K562 (cell line): ENCODE measurements around the gene HSF5. TPM values are rescaled to one million over a fixed set of nuclear protein-coding genes. Genes with fewer than 3 reads are reported as not detected.
A peak's percentile ranks its signal among the peaks of the same experiment; 100 is the strongest.

Experiments
- ATAC-seq: fragments of 200-7000 bp; cut with Tn5 transposase; 3 replicates; pipeline ENCODE4 v1.9.1; 2020; ENCODE audit warnings: moderate library complexity
- BruUV-seq: library from RNA; stranded (reverse); fragments of 400-500 nt; replicated peaks from 2 replicates; lab custom pipeline; 2021; lab: Mats Ljungman, UMichigan
- CTCF ChIA-PET: fragments of 300-600 bp; formaldehyde crosslinking; extraction: SDS; loops from one replicate; lab custom pipeline; 2021; ENCODE audit warnings: low intra/inter-chr PET ratio; lab: Yijun Ruan, JAX
- POLR2A ChIA-PET: fragments of 300-600, 350-650 bp; sonication (Branson Sonifier 250); formaldehyde crosslinking; extraction: SDS; loops from one replicate; lab custom pipeline; 2021; ENCODE audit warnings: antibody characterized with exemption, inconsistent platforms; lab: Yijun Ruan, JAX
- DNase-seq, 4 experiments: peaks; one replicate each; pipeline versions ENCODE4 v3.0.0 to v3.0.0-alpha.2; 2011 to 2018; ENCODE audit warnings: low spot score in 3 of 4, mixed read lengths in 3 of 4; ENCODE audit errors: extremely low read depth in 1 of 4
- FAIRE-seq: peaks from 2 replicates; lab custom pipeline; 2011; peaks lifted over from hg19 to GRCh38; lab: Jason Lieb, UNC
- H2AFZ ChIP-seq: 2 replicates; pipeline ENCODE4 v1.6.0; 2011; ENCODE audit warnings: low read depth, low read length, control low read depth, inconsistent platforms
- H3K27ac ChIP-seq: fragments of 200-600 bp; 3 replicates; pipeline ENCODE4 v1.8.0; 2011; ENCODE audit warnings: low read depth, mild to moderate bottlenecking, control low read depth, inconsistent platforms, low read length, moderate library complexity, mixed read lengths; ENCODE audit errors: extremely low read depth
- H3K27me3 ChIP-seq, 2 experiments: fragments of 300-600 bp in 1 of 2; 2 replicates in 1 of 2; 3 replicates in 1 of 2; pipeline versions ENCODE4 v1.6.0 to v1.8.0; 2011; ENCODE audit warnings: inconsistent platforms in 2 of 2, low read length in 2 of 2, mild to moderate bottlenecking in 1 of 2, mixed read lengths in 1 of 2, moderate library complexity in 1 of 2; ENCODE audit not compliant: control insufficient read depth in 2 of 2, insufficient read depth in 2 of 2
- H3K36me3 ChIP-seq: fragments of 300-600 bp; 3 replicates; pipeline ENCODE4 v1.8.0; 2011; ENCODE audit warnings: mild to moderate bottlenecking, low read length, inconsistent platforms; ENCODE audit not compliant: control insufficient read depth, insufficient read depth
- H3K4me1 ChIP-seq, 2 experiments: fragments of 200-600 bp in 1 of 2; replicated peaks in 1 of 2; 2 replicates in 1 of 2; 3 replicates in 1 of 2; pipeline versions ENCODE4 v1.5.1 to v1.8.0; 2011; ENCODE audit warnings: inconsistent platforms in 2 of 2, low read length in 2 of 2, mild to moderate bottlenecking in 1 of 2, mixed read lengths in 1 of 2, moderate library complexity in 1 of 2; ENCODE audit not compliant: control insufficient read depth in 2 of 2, insufficient read depth in 2 of 2
- H3K4me2 ChIP-seq: 2 replicates; pipeline ENCODE4 v1.6.1; 2011; ENCODE audit warnings: low read length, control low read depth, inconsistent platforms, mixed read lengths; ENCODE audit not compliant: insufficient read depth
- H3K4me3 ChIP-seq: fragments of 200-600 bp; sonication (generic), shearing (Covaris generic); 2 replicates; pipeline ENCODE4 v1.5.1; 2016; ENCODE audit warnings: control low read depth, inconsistent platforms
- H3K79me2 ChIP-seq: fragments of 200-600 bp; 3 replicates; pipeline ENCODE4 v1.8.0; 2011; ENCODE audit warnings: low read length, inconsistent platforms; ENCODE audit not compliant: control insufficient read depth, insufficient read depth
- H3K9ac ChIP-seq, 2 experiments: 2 replicates each; pipeline versions ENCODE4 v1.6.0 to v1.6.1; 2011; ENCODE audit warnings: low read depth in 2 of 2, low read length in 2 of 2, control low read depth in 1 of 2, inconsistent platforms in 1 of 2, mild to moderate bottlenecking in 1 of 2, mixed read lengths in 1 of 2; ENCODE audit not compliant: insufficient read depth in 1 of 2
- H3K9me1 ChIP-seq: one replicate; pipeline ENCODE4 v1.6.0; 2011; ENCODE audit warnings: inconsistent platforms, mild to moderate bottlenecking, low read length, moderate library complexity; ENCODE audit not compliant: control insufficient read depth, insufficient read depth
- H3K9me3 ChIP-seq: replicated peaks from 2 replicates; pipeline ENCODE4 v1.5.1; 2011; ENCODE audit warnings: low read depth, low read length, inconsistent platforms; ENCODE audit not compliant: control insufficient read depth, insufficient read depth
- H4K20me1 ChIP-seq: replicated peaks from 2 replicates; pipeline ENCODE4 v1.6.1; 2011; ENCODE audit warnings: low read length, inconsistent platforms, mixed read lengths; ENCODE audit not compliant: control insufficient read depth, insufficient read depth
- CREM ChIP-seq: IDR thresholded peaks from 2 replicates; pipeline ENCODE4 v1.6.1; 2014; ENCODE audit warnings: antibody characterized with exemption, low read depth
- FOXJ2 ChIP-seq: fragments of 200-800 bp; sonication (Bioruptor generic); IDR thresholded peaks from 2 replicates; pipeline ENCODE4 v1.6.1; 2016; ENCODE audit warnings: missing genetic modification characterization, missing compliant biosample characterization
- HDAC6 ChIP-seq: IDR thresholded peaks from 2 replicates; pipeline ENCODE4 v1.6.1; 2012; ENCODE audit warnings: low read depth, mild to moderate bottlenecking, control low read depth, inconsistent platforms, low read length, moderate library complexity
- MLLT1 ChIP-seq, 2 experiments: fragments of 450-650 bp; IDR thresholded peaks; 2 replicates each; pipeline ENCODE4 v1.6.1; 2016
- PHF20 ChIP-seq: fragments of 450-650 bp; IDR thresholded peaks from 2 replicates; pipeline ENCODE4 v1.6.1; 2018; ENCODE audit not compliant: partially characterized antibody
- POLR2A ChIP-seq: fragments of 450-650 bp; conservative IDR thresholded peaks from 2 replicates; pipeline ENCODE4 v1.6.1; 2016
- RREB1 ChIP-seq: fragments of 250-450 bp; sonication (Bioruptor Pico); IDR thresholded peaks from 2 replicates; pipeline ENCODE4 v1.4.0; 2020
- SRF ChIP-seq, 2 experiments: fragments of 250-450, 450-650 bp in 1 of 2; sonication (Bioruptor Pico) in 1 of 2; sonication (generic) in 1 of 2; formaldehyde crosslinking; IDR thresholded peaks; 2 replicates each; pipeline versions ENCODE4 v1.5.0 to v1.5.1; 2020 to 2022; ENCODE audit warnings: mild to moderate bottlenecking in 1 of 2, missing genetic modification reagents in 1 of 2
- TARDBP ChIP-seq: fragments of 450-650 bp; IDR thresholded peaks from 2 replicates; pipeline ENCODE4 v1.6.1; 2016
- TFAP4 ChIP-seq: sonication (generic); formaldehyde crosslinking; IDR thresholded peaks from 2 replicates; pipeline ENCODE4 v1.8.0; 2022; ENCODE audit warnings: missing genetic modification reagents, mild to moderate bottlenecking, moderate library complexity, borderline replicate concordance
- THRA ChIP-seq: fragments of 450-650 bp; IDR thresholded peaks from 2 replicates; pipeline ENCODE4 v1.6.1; 2017; ENCODE audit warnings: mild to moderate bottlenecking, moderate library complexity
- ZC3H8 ChIP-seq: fragments of 450-650 bp; IDR thresholded peaks from 2 replicates; pipeline ENCODE4 v1.6.1; 2017
- ZNF143 ChIP-seq: sonication (generic); formaldehyde crosslinking; IDR thresholded peaks from 2 replicates; pipeline ENCODE4 v1.9.0; 2022; ENCODE audit warnings: mild to moderate bottlenecking, missing genetic modification reagents
- WGBS: fragments of 100-300 bp; shearing (Covaris generic); methylation state at CpG from one replicate; pipeline ENCODE4 v1.1.6; 2016; ENCODE audit warnings: low coverage, mixed read lengths; ENCODE audit not compliant: insufficient coverage; ENCODE audit errors: missing lambda C conversion rate; 5-methylcytosine and 5-hydroxymethylcytosine counted together
- in situ Hi-C: fragments of 300-500 bp; cut with MboI; formaldehyde crosslinking; loops from 4 replicates; pipeline ENCODE4 v1.15.0; 2018; ENCODE audit warnings: inconsistent platforms, mixed read lengths
- intact Hi-C: fragments of 100-400 bp; cut with micrococcal nuclease; formaldehyde crosslinking; loops from 2 replicates; pipeline ENCODE4 v1.14.2; 2022
- polyA plus RNA-seq, 8 experiments: library from polyadenylated mRNA; depleted of rRNA in 4 of 8; stranded (reverse) in 5 of 8; unstranded in 3 of 8; fragments of >200 nt; fragmentation: Nextera tagmentation in 2 of 8; fragmentation: Illumina TruSeq in 1 of 8; extraction: Ambion mirVana in 2 of 8; extraction: Trizol in 1 of 8; gene quantifications; 2 replicates each; pipeline versions ENCODE4 v1.2.1 to v1.2.3, GENCODE V29; 2011 to 2014; ENCODE audit warnings: inconsistent platforms in 1 of 8, missing spikeins in 1 of 8
- total RNA-seq, 7 experiments: library from RNA; depleted of rRNA in 6 of 7; stranded (reverse); fragments of >200 nt in 6 of 7; fragmentation: Illumina TruSeq in 2 of 7; extraction: Trizol in 2 of 7; gene quantifications; 2 replicates each; pipeline versions ENCODE4 v1.2.1 to v1.2.3, GENCODE V29; 2011 to 2021; ENCODE audit warnings: low replicate concordance in 1 of 7

The HSF5 gene
- total and polyA plus RNA-seq, 9 of the 15 experiments (the other 6 are each of a cell fraction or from before 2014, with no cell fraction given), result 0.04 TPM; not detected in 8

- DNase-seq (peak in 1 of 4 experiments; percentile 24), ATAC-seq (peak; percentile 49), FAIRE-seq (peak; percentile 42)
- ChIA-PET CTCF (no interaction called here), POLR2A (interaction anchor here (0.5 to 5.8 kb wide), 15 partner anchors 8 to 99 kb away, joined by 3 to 79 read pairs (median 5); partner anchors contain the start of gene SUPT4H1)
- Histone ChIP-seq H3K27me3 (no peaks in the 10 kb centered on the region), H2AFZ (peak overlapping the region; percentile 73), H3K79me2 (peaks cover 53% of the 10 kb centered on the region), H3K9ac (peak overlapping the region; percentile 59 to 85), H3K4me3 (peak overlapping the region; percentile 21), H3K4me2 (peak overlapping the region; percentile 68), H3K36me3 (no peaks in the 10 kb centered on the region), H3K27ac (peak overlapping the region; percentile 59), H3K9me1 (no peaks in the 10 kb centered on the region), H3K9me3 (no peaks in the 10 kb centered on the region), H3K4me1 (peaks cover 3 to 11% of the 10 kb centered on the region in 2 experiments; a peak in 4 of 5 replicates), H4K20me1 (no peaks in the 10 kb centered on the region)
- intact Hi-C loops (no loop called here), in situ Hi-C loops (loop anchor here (5.0 kb wide), 1 partner anchor 78 kb away; no protein-coding TSS in a partner anchor)
- 45% methylated on average over 6 of the region's 6 CpGs for WGBS
- BruUV-seq, result no TSS peak
- no peak for TF ChIP-seq ZNF143
- no peak for TF ChIP-seq POLR2A
- TF ChIP-seq MLLT1 (IDR thresholded peaks at IDR 0.05), result 0 out of 4 replicates have a peak, but pooled peaks of 1 of the 2 experiments have one; percentile 29
- no peak for TF ChIP-seq SRF (CRISPR knock-in tag; IDR thresholded peaks at IDR 0.05)
- TF ChIP-seq HDAC6, result no peak
- TF ChIP-seq THRA, result no peak
- TF ChIP-seq ZC3H8, result no peak
- TF ChIP-seq FOXJ2, result no peak
- no peak for TF ChIP-seq RREB1
- 0 out of 2 replicates have a peak, but pooled peaks have one; percentile 14 for TF ChIP-seq CREM
- peak; percentile 59; the same call in 1 of the 2 replicates for TF ChIP-seq TFAP4 (CRISPR knock-in tag)
- TF ChIP-seq TARDBP, result no peak
- no peak for TF ChIP-seq PHF20
These were observed 72.7 kb downstream of the HSF5 start for GRCh38 chr17:58415371-58416055.
